ENCODE measurements around the gene PRKCH.

DNA sequence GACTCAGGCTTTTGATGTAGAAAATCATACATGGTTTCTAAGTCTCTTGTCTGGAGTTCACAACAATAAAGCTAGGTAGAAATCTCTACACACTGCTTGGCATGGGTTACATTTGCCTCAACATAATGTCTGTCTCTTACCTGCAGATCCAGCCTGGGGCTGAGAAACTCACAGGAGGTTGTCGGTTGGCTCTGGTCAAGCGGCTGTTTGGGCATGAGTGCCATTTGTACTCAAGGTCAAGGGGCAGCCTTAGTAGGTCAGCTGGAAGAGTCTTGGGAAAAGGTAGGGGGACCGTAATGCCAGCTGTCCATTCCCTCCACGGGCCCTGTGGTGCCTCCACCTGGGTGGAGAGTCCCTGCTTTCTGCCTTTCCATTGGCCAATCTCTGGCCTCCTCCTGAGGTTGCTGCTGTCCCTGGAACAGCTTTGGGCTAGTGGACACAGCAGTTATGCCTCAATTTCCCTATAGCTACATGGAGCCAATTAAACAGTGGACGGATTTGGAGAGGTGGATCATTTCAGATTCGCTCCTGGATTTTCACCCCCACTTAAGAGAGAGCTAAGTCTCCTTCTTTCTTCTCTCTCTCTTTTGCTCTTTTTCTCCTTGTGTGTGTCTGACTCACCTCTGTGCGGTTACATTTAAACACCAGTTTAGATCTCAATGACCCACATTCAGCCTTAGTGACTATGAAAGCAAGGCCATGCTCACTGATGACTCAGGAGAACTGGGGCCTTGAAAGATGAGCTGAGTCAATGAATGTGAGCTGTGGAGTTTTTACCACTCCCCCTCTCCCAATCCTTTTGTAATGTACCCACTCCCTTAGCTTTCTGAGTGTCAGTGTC, 241.2 kb downstream of the PRKCH start:
- TF ChIP-seq RAD21 (conservative IDR thresholded peaks at IDR 0.05) (no peak), EZH2 (IDR thresholded peaks at IDR 0.05; ENCODE audit: borderline replicate concordance, insufficient read depth, low read length, poor library complexity, severe bottlenecking) (no peak)
- TF ChIP-seq, protein P1, sequence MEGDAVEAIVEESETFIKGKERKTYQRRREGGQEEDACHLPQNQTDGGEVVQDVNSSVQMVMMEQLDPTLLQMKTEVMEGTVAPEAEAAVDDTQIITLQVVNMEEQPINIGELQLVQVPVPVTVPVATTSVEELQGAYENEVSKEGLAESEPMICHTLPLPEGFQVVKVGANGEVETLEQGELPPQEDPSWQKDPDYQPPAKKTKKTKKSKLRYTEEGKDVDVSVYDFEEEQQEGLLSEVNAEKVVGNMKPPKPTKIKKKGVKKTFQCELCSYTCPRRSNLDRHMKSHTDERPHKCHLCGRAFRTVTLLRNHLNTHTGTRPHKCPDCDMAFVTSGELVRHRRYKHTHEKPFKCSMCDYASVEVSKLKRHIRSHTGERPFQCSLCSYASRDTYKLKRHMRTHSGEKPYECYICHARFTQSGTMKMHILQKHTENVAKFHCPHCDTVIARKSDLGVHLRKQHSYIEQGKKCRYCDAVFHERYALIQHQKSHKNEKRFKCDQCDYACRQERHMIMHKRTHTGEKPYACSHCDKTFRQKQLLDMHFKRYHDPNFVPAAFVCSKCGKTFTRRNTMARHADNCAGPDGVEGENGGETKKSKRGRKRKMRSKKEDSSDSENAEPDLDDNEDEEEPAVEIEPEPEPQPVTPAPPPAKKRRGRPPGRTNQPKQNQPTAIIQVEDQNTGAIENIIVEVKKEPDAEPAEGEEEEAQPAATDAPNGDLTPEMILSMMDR (IDR thresholded peaks at IDR 0.05; ENCODE audit: poor library complexity, severe bottlenecking), result no peak
